Left ventricle myocardium superior (tissue), 1 donor: Measurements from ENCODE around the gene LUM. TPM values are rescaled to one million over a fixed set of nuclear protein-coding genes. Genes with fewer than 3 reads are reported as not detected.
"Not testable (repeated sequence)": the region's sequence is repeated elsewhere in the genome, so short reads cannot be mapped to it uniquely, and the experiment has no call there.

Source experiments
- ATAC-seq: fragments of 200-7000 bp; cut with Tn5 transposase; one replicate; pipeline ENCODE4 v1.9.1; 2020; ENCODE audit warnings: mild to moderate bottlenecking, moderate library complexity
- DNase-seq: peaks from one replicate; pipeline ENCODE4 v3.0.0-alpha.2; 2020
- intact Hi-C: fragments of 100-400 bp; cut with micrococcal nuclease; formaldehyde crosslinking; loops from one replicate; pipeline ENCODE4 v1.11.0; 2022
- total RNA-seq: library from RNA; stranded (reverse); fragmentation: NEBNext Ultra II Directional; extraction: Animal tissue kit (Norgen Biotek cat#: 25700); gene quantifications from one replicate; pipeline ENCODE4 v1.2.1, GENCODE V29; 2021
- donor health status: DM: no; HTN: yes; CAD: no; lungs with severe emphysema.

Gene LUM
- total RNA-seq, 1 donor from 2014 or later: 52.0 TPM

GRCh38 chr12:91089953-91090352 lies 21.3 kb downstream of the LUM start:
- DNase-seq, intact Hi-C loops, ATAC-seq: not testable (repeated sequence)

GRCh38 chr12:91080041-91080440 lies 31.3 kb downstream of the LUM start:
- ATAC-seq (no peak), DNase-seq (no peak)
- intact Hi-C loops: no loop called here

- intact Hi-C loops: no loop called here
- DNase-seq (no peak), ATAC-seq (no peak)
Observed at GRCh38 chr12:91078501-91078900, 32.8 kb downstream of the LUM start.

- DNase-seq: no peak
- intact Hi-C loops: no loop called here
- ATAC-seq: no peak
Observed at GRCh38 chr12:91077228-91077954, 33.9 kb downstream of the LUM start.

GRCh38 chr12:91074851-91075250 lies 36.4 kb downstream of the LUM start:
- peak; percentile 50 for ATAC-seq
- intact Hi-C loops: no loop called here

GRCh38 chr12:91074154-91074709 lies 37.1 kb downstream of the LUM start:
- peak; percentile 90 for ATAC-seq
- no peak for DNase-seq
- intact Hi-C loops: no loop called here

More at GRCh38 chr12:91074851-91075250, 36.4 kb downstream of the LUM start:
- no peak for DNase-seq

- intact Hi-C loops: no loop called here
- no peak for DNase-seq
- no peak for ATAC-seq
Observed at GRCh38 chr12:91073426-91073825, 37.9 kb downstream of the LUM start.

- no peak for ATAC-seq
- intact Hi-C loops: no loop called here
- no peak for DNase-seq
Observed at GRCh38 chr12:91072931-91073330, 38.4 kb downstream of the LUM start.

GRCh38 chr12:91070936-91071335 lies 40.4 kb downstream of the LUM start:
- intact Hi-C loops: no loop called here
- DNase-seq (no peak), ATAC-seq (no peak)

- no peak for ATAC-seq
- intact Hi-C loops: no loop called here
- DNase-seq: no peak
Observed at GRCh38 chr12:91065396-91065795, 45.9 kb downstream of the LUM start.

- DNase-seq (no peak), ATAC-seq (no peak)
- intact Hi-C loops: no loop called here
Observed at GRCh38 chr12:91064640-91065039, 46.7 kb downstream of the LUM start.

GRCh38 chr12:91061091-91061490 lies 50.2 kb downstream of the LUM start:
- ATAC-seq (no peak), DNase-seq (no peak)
- intact Hi-C loops: no loop called here

GRCh38 chr12:91059211-91059610 lies 52.1 kb downstream of the LUM start:
- intact Hi-C loops: no loop called here
- DNase-seq (no peak), ATAC-seq (no peak)

- intact Hi-C loops: no loop called here
- no peak for ATAC-seq
Observed at GRCh38 chr12:91058786-91059185, 52.5 kb downstream of the LUM start.

GRCh38 chr12:91057368-91058165 lies 53.7 kb downstream of the LUM start, which contains the start of gene KERA:
Gene KERA, minus strand, starts transcription at chr12:91058024. Its CDS starts 1,743 bp downstream, at chr12:91056281.
- intact Hi-C loops: no loop called here
- DNase-seq (no peak), ATAC-seq (no peak)

More at GRCh38 chr12:91058786-91059185, 52.5 kb downstream of the LUM start:
- DNase-seq: no peak

- intact Hi-C loops: no loop called here
- no peak for ATAC-seq
- DNase-seq: no peak
Observed at GRCh38 chr12:91056488-91056887, 54.8 kb downstream of the LUM start.

- DNase-seq (no peak), ATAC-seq (no peak)
- intact Hi-C loops: no loop called here
Observed at GRCh38 chr12:91055976-91056375, 55.3 kb downstream of the LUM start.

- DNase-seq: no peak
- intact Hi-C loops: no loop called here
Observed at GRCh38 chr12:91053951-91054715, 57.2 kb downstream of the LUM start.

More at GRCh38 chr12:91053951-91054715, 57.2 kb downstream of the LUM start:
- no peak for ATAC-seq
